WTC11 (cell line): ENCODE measurements around the gene TRMT10A. TPM values are rescaled to one million over a fixed set of nuclear protein-coding genes. Genes with fewer than 3 reads are reported as not detected.

Experiments used
- ATAC-seq: fragments of 200-7000 bp; cut with Tn5 transposase; 2 replicates; pipeline ENCODE4 v1.10.0; 2021; ENCODE audit warnings: mild to moderate bottlenecking, moderate library complexity
- CTCF ChIA-PET: fragments of 300-600 bp; sonication (Branson Sonifier 250); formaldehyde crosslinking; loops from one replicate; lab custom pipeline; 2021; ENCODE audit warnings: antibody characterized with exemption; lab: Charles Lee
- POLR2A ChIA-PET: fragments of 350-600 bp; sonication (Branson Sonifier 250); formaldehyde crosslinking; loops from one replicate; lab custom pipeline; 2021; ENCODE audit warnings: antibody characterized with exemption; lab: Charles Lee
- DNase-seq: peaks from one replicate; pipeline ENCODE4 v3.0.0; 2021; ENCODE audit warnings: low spot score
- H3K27ac Mint-ChIP-seq: 2 replicates; pipeline ENCODE4 v1.8.0; 2021; ENCODE audit warnings: mixed read lengths
- H3K27me3 Mint-ChIP-seq: 2 replicates; pipeline ENCODE4 v1.8.0; 2021; ENCODE audit warnings: low read depth, mild to moderate bottlenecking, moderate library complexity, mixed read lengths
- H3K36me3 Mint-ChIP-seq: 2 replicates; pipeline ENCODE4 v1.8.0; 2021; ENCODE audit warnings: mixed read lengths
- H3K4me1 Mint-ChIP-seq: 2 replicates; pipeline ENCODE4 v1.8.0; 2022; ENCODE audit warnings: mixed read lengths
- H3K4me3 Mint-ChIP-seq: 2 replicates; pipeline ENCODE4 v1.8.0; 2021; ENCODE audit warnings: mild to moderate bottlenecking, moderate library complexity, mixed read lengths
- H3K9me3 Mint-ChIP-seq: 2 replicates; pipeline ENCODE4 v1.8.0; 2021; ENCODE audit warnings: mixed read lengths
- AR ChIP-seq: fragments of 250-450 bp; sonication (Bioruptor Pico); IDR thresholded peaks from 2 replicates; pipeline ENCODE4 v1.9.0; 2021; ENCODE audit warnings: mild to moderate bottlenecking
- ATF1 ChIP-seq: sonication (generic); formaldehyde crosslinking; IDR thresholded peaks from 2 replicates; pipeline ENCODE4 v1.8.1; 2023; ENCODE audit warnings: mild to moderate bottlenecking, moderate library complexity, missing genetic modification reagents
- EMX1 ChIP-seq: fragments of 250-450 bp; sonication (Bioruptor Pico); IDR thresholded peaks from 2 replicates; pipeline ENCODE4 v1.8.0; 2021; ENCODE audit warnings: mild to moderate bottlenecking
- ERG ChIP-seq: fragments of 250-450 bp; sonication (Bioruptor Pico); IDR thresholded peaks from 2 replicates; pipeline ENCODE4 v1.8.0; 2021; ENCODE audit warnings: mild to moderate bottlenecking
- ESRRA ChIP-seq: sonication (generic); formaldehyde crosslinking; IDR thresholded peaks from 2 replicates; pipeline ENCODE4 v1.8.1; 2022; ENCODE audit warnings: mild to moderate bottlenecking, missing genetic modification reagents, borderline replicate concordance
- GRHL2 ChIP-seq: fragments of 250-450 bp; sonication (Bioruptor Pico); IDR thresholded peaks from 2 replicates; pipeline ENCODE4 v1.8.0; 2022; ENCODE audit warnings: mild to moderate bottlenecking, moderate library complexity; ENCODE audit not compliant: insufficient replicate concordance, severe bottlenecking
- GTF2I ChIP-seq: fragments of 250-450 bp; sonication (Bioruptor Pico); conservative IDR thresholded peaks from 2 replicates; pipeline ENCODE4 v1.4.0; 2021; ENCODE audit warnings: mild to moderate bottlenecking
- HMGA2 ChIP-seq: fragments of 250-450 bp; sonication (Bioruptor Pico); IDR thresholded peaks from 2 replicates; pipeline ENCODE4 v1.4.0; 2021; ENCODE audit warnings: mild to moderate bottlenecking, moderate library complexity
- HMGXB4 ChIP-seq: sonication (generic); formaldehyde crosslinking; IDR thresholded peaks from 2 replicates; pipeline ENCODE4 v1.8.1; 2023; ENCODE audit warnings: mild to moderate bottlenecking, moderate library complexity, missing genetic modification reagents
- JAZF1 ChIP-seq: fragments of 250-450 bp; sonication (Bioruptor Pico); IDR thresholded peaks from 2 replicates; pipeline ENCODE4 v1.9.0; 2021; ENCODE audit warnings: moderate library complexity, mild to moderate bottlenecking, inconsistent platforms
- JUN ChIP-seq: sonication (generic); formaldehyde crosslinking; IDR thresholded peaks from 2 replicates; pipeline ENCODE4 v1.8.0; 2023; ENCODE audit warnings: mild to moderate bottlenecking, missing genetic modification reagents
- MYBL2 ChIP-seq: sonication (generic); formaldehyde crosslinking; IDR thresholded peaks from 2 replicates; pipeline ENCODE4 v1.8.1; 2023; ENCODE audit warnings: mild to moderate bottlenecking, moderate library complexity, missing genetic modification reagents
- NR2C2 ChIP-seq: sonication (generic); formaldehyde crosslinking; IDR thresholded peaks from 2 replicates; pipeline ENCODE4 v1.8.0; 2022; ENCODE audit warnings: mild to moderate bottlenecking, missing genetic modification reagents
- OVOL2 ChIP-seq: fragments of 250-450 bp; sonication (Bioruptor Pico); IDR thresholded peaks from 2 replicates; pipeline ENCODE4 v1.9.0; 2021; ENCODE audit warnings: mild to moderate bottlenecking, borderline replicate concordance
- PREB ChIP-seq: sonication (generic); formaldehyde crosslinking; IDR thresholded peaks from 2 replicates; pipeline ENCODE4 v1.8.1; 2022; ENCODE audit warnings: mild to moderate bottlenecking, missing genetic modification reagents, moderate library complexity, borderline replicate concordance
- RORB ChIP-seq: fragments of 250-450 bp; sonication (Bioruptor Pico); IDR thresholded peaks from 2 replicates; pipeline ENCODE4 v1.9.0; 2021; ENCODE audit warnings: mild to moderate bottlenecking
- TP53 ChIP-seq: sonication (generic); formaldehyde crosslinking; IDR thresholded peaks from 2 replicates; pipeline ENCODE4 v1.8.1; 2023; ENCODE audit warnings: mild to moderate bottlenecking, missing genetic modification reagents
- total RNA-seq: library from RNA; stranded (reverse); gene quantifications from 3 replicates; pipeline ENCODE4 v1.2.3, GENCODE V29; 2021
- TF ChIP-seq, protein P1 (sequence below): sonication (generic); formaldehyde crosslinking; IDR thresholded peaks from 2 replicates; pipeline ENCODE4 v1.8.0; 2022; ENCODE audit warnings: mild to moderate bottlenecking, missing genetic modification reagents
- TF ChIP-seq, protein P2 (sequence below): sonication (generic); formaldehyde crosslinking; IDR thresholded peaks from 2 replicates; pipeline ENCODE4 v1.8.0; 2023; ENCODE audit warnings: missing genetic modification reagents

Gene TRMT10A
- total RNA-seq, 1 experiment from 2014 or later: 3.7 TPM

GRCh38 chr4:99594818-99595217 lies 31.0 kb upstream of the TRMT10A start:
- no peak overlapping the region for H3K27ac Mint-ChIP-seq
- no peak overlapping the region for H3K4me3 Mint-ChIP-seq
- ChIA-PET CTCF (no interaction called here), POLR2A (no interaction called here)
- ATAC-seq (no peak), DNase-seq (no peak)
- no peaks in the 10 kb centered on the region for H3K27me3 Mint-ChIP-seq
- no peaks in the 10 kb centered on the region for H3K9me3 Mint-ChIP-seq
- no peaks in the 10 kb centered on the region for H3K36me3 Mint-ChIP-seq
- TF ChIP-seq OVOL2 (CRISPR knock-in tag): no peak
- TF ChIP-seq EMX1: no peak
- TF ChIP-seq AR (CRISPR knock-in tag): no peak
- no peak for TF ChIP-seq GRHL2 (CRISPR knock-in tag)
- no peak for TF ChIP-seq NR2C2
- TF ChIP-seq MYBL2 (CRISPR knock-in tag): no peak
- no peak for TF ChIP-seq ESRRA (CRISPR knock-in tag)
- TF ChIP-seq JUN (CRISPR knock-in tag): no peak
- TF ChIP-seq ATF1 (CRISPR knock-in tag): no peak
- TF ChIP-seq, protein P1, sequence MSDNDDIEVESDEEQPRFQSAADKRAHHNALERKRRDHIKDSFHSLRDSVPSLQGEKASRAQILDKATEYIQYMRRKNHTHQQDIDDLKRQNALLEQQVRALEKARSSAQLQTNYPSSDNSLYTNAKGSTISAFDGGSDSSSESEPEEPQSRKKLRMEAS: no peak
- TF ChIP-seq, protein P2, sequence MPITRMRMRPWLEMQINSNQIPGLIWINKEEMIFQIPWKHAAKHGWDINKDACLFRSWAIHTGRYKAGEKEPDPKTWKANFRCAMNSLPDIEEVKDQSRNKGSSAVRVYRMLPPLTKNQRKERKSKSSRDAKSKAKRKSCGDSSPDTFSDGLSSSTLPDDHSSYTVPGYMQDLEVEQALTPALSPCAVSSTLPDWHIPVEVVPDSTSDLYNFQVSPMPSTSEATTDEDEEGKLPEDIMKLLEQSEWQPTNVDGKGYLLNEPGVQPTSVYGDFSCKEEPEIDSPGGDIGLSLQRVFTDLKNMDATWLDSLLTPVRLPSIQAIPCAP (CRISPR knock-in tag): no peak
- TF ChIP-seq RORB: no peak
- no peak for TF ChIP-seq TP53 (CRISPR knock-in tag)
- TF ChIP-seq HMGA2 (CRISPR knock-in tag): no peak
- TF ChIP-seq ERG (CRISPR knock-in tag): no peak
- TF ChIP-seq PREB (CRISPR knock-in tag): no peak
- no peak for TF ChIP-seq GTF2I
- TF ChIP-seq HMGXB4: no peak
- TF ChIP-seq JAZF1 (CRISPR knock-in tag): no peak
- H3K4me1 Mint-ChIP-seq: no peaks in the 10 kb centered on the region
